HG02642 (cell line): ENCODE measurements around the gene LHX5.

Experiments
- ATAC-seq: cut with Tn5 transposase; IDR thresholded peaks from one replicate; pipeline ENCODE4 v1.9.1; 2021; ENCODE audit warnings: mild to moderate bottlenecking; ENCODE audit not compliant: unreplicated experiment, poor library complexity

LHX5 gene

DNA sequence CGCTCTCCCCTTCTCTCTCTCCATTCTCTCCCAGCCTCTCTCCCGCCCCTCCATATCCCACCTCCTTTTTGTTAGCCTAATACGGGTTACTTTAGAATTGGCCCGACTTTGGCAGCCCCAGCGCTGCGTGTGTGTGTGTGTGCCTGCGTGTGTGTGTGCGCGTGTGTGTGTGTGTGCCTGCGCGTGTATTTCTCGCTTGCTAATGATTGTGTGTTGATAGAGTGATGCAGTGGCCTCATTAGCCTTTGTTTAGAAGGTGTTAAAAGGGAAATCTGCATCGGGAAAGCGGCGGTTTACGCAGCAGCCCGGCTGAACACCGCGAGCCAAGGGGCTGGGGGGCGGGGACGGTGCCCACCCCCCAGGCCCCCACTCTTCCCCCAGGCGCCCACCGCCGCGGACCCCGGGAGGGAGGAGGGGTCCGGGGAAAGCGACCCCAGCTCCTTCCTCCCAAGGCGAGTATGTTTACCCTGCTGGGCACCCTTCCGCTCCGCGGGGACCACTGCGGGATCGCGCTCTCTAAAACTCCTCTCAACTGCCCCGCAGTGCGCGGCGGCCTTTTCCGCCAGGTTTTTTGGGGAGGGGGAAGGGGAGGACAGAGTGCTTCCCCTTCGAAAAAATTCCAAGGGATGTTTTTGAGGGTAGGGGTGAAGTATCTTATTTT, 6.8 kb upstream of the LHX5 start:
- ATAC-seq: no peak

DNA sequence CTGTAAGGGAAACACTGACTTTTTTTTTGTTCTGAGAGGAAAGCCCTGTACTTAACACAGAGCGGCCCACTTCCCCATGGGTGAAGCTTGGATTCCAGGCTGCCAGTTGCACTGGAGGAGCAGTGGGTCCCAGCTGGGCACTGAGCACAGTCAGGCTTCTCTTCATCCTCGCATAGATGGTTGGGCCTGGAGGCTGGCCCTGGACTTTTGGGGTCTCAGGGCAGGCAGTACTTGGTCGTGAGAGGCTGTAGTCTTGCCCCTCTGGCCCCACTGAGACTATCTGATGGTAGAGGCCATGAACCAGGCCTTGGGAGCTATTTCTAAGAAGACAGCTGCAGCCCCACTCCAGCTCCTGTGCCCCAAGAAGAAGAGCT, 6.2 kb upstream of the LHX5 start:
- no peak for ATAC-seq

DNA sequence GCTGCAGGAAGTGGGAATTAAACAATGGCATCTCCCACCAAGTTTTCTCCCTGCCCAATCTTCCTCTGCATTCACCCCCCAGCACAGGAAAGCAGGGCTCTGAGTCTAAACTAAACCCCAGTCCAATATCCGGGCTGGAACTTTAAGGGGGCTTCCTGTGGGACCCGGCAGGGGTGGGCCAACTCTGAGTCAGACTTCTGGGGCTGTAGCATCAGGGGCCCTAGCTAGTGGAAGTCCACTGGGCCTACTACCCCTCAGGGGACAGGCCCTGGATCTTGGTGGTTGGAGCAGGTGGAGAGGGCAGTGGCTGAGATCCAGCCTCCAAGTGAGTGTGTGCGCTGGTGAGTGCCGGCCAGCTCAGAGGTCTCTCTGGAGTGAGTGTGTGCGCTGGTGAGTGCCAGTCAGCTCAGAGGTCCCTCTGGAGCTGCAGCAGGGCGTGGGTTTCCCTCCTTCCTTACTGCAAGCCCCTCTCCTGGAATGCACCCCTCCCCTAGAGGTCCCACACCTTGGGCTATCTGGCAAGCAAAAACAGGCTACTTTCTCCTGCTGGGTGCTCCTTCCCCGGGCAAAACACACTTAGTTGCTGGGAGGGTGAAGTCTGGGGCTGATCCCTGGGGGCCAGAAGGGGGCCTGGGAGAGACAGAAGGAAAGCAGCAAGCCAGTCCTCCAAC, 5.6 kb upstream of the LHX5 start:
- ATAC-seq: no peak

DNA sequence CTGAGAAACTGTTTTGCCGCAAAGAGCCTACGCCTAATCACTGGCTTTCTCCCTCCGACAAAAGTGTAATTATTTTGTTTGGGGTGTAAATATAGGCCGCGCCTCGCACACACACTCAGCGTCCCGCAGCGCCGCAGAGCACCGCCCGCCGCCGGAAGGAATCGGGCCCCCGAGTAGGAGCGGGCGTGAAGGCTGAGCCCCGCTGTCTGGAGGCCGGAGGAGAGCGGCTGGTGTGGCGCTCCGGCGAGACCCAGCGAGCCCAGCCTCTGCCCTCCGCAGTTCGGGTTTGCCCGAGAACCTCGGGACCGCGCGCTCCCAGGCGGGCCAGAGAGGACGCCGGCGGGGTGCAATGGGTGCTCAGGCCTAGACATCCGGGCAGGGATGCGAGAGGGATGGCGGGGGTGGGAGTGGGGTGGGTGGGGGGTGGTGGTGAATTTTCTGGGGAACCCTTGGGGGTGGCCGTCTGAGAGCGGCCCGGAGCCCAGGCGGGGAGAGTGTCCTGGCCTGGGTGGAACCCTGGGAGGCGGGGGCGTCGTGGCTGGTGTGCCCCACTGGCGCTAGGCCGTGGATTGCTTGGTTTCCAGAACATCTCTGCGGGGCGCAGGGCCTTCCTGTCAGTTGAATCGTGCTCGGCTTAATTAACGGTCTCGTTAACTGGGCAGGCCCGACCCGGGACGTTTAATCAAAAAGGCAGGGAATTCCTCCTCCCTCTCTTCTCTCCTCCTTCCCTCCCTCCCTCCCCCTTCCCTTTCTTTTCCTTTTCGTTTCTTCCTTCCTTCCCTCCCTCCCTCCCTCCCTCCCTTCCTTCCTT, 4.7 kb upstream of the LHX5 start:
- no peak for ATAC-seq

DNA sequence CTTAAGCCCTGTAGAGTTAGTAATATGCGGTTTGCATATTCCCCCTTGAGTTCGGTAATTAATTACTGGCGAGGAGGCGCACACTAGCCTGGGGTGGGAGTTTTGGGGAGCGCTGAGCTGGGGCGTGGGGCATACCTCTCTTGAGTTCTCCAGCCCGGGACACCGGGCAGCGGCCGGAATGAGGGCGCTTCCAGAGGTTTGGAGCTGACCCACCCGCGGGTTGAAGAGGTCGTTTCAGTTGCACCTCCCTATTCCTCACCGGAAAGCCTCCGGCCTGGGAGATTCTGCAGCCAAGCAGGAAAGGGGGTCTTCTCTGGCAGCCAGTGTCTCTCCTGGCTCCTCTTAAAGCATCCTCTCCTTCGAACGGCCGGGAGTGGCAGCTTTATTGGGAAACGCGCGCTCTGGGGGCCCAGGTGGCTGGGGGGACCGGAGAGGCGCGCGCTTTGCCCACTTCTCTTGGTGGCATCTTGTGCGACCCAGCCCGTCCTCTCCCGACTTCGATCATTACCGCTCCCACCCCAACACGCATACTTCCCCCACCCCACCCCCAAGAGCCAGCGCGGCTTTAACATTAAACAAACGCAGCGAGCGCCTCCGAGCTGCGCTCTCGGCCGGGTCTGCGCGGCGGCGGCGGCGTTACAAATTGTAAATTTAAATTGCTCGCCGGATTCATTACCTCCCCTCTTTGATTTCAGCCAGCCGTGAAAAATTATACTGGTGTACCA, 3.9 kb upstream of the LHX5 start:
- no peak for ATAC-seq

DNA sequence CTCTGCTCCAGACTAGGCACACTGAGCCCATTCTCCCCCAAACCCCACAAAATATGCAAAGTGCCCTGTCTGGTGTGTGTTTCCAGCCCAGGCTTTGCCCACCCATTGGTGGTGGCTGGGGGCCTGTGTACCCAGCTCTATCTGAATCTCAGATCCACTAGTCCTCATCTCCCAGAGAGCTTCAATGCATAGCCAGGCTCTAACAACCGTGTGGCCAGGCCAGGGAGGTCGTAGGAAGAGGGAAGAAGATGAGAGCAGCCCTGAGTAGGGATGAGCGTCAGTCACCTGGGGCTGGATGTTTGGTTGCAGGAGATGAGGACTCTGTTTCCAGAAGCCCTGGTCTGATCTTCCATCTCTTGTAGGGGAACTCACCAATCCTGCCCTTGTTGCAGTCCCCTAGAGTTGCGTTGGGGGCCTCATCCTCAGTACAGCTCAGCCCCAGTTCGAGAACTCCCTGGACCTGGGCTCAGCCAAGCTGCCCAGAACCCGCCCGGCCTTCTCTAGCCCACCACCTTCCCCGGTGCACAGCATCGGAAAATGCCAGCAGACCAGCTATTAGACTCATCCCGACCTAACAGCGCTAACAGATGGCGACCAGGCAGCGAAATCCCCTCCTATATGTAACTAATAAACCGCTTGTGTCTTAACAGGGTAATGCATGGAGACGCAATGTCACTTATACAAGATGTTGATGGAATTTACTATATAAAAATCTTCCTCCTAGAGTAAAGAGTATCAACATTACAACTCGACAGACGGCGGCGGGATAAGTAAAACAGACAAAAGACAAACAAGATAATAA, 3.2 kb upstream of the LHX5 start:
- no peak for ATAC-seq

DNA sequence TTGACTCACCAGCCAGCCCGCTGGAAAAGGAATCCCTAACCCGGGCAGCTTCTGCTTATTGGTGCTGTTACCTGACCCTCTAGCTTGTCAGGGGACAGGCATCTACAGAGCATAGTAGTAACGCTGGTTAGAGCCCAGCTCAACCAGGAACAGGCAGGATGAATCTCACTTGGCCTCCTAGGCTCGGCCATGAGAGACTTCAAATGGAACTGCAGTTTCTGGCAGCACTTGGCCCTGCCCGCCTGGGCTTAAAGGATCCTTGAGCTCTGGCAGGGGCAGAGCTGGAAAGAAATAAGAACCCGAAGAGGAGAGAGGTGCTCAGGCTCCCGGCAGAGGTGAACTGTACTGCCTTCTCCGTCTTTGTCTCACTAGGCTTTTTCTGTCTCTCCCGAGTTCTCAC, 2.3 kb upstream of the LHX5 start:
- no peak for ATAC-seq

DNA sequence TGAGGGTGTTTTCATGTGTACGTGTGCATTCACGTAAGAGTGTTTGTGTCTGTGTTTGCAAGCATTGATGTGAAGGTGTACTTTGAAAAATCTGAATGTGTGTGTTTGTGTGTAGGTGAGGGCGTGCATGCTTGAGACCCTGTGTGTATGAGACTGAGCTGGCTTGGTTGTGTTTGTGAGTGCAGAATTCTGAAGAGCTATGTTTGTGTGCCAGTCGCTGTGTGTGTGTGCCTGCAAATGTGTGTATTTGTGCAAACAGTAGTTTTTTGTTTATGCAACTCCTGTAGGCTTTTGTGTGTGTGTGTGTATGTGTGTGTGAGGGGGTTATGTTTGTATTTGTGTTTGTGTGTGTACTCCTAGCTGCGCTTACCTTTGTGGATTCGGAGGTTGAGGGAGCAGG, 1.7 kb upstream of the LHX5 start:
- no peak for ATAC-seq

DNA sequence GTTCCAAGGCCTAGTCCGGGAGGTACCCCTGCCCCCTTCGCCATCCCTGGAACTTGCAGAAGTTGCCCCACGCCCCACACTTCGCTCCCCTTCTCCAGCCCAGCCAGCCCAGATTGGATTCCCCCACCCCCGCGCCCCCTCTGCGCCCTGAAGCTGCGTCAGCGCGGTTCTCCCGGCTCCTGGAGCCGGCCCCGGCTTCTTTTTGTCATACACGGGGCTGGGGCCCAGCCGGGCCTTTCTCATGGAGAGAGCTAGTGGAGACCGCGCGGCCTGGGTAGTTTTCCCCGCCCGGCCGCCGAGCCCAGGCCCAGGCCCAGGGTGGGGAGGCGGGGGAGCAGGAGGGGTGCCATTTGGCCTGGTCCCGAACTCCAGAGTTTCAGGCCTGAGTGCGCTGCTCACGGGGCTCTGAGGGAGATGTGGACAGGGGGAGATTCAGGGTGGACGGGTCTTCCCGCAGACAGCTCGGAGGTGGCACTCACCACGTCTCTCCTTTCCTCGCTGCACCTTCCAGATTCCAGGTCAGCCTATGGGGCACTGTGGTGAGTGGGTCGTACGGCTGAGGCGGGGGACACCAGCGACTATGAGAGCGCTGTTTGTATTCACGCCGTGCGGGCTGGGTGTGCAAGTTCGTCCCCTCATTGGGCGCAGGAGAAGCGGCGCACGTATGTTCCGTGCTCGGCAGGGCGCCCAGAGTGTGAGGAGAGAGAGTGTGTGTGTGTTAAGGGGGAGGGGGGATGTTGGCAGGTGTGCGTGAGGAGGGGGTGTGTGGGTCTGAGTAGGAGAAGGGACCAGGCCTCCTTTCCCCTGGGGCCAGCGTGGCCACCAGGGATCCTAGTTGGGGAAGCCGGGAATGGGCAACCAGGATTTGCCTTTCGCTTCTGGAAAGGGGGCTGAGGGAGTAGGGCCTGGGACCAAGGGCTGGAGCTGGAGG, 785 bp upstream of the LHX5 start:
- ATAC-seq: no peak

DNA sequence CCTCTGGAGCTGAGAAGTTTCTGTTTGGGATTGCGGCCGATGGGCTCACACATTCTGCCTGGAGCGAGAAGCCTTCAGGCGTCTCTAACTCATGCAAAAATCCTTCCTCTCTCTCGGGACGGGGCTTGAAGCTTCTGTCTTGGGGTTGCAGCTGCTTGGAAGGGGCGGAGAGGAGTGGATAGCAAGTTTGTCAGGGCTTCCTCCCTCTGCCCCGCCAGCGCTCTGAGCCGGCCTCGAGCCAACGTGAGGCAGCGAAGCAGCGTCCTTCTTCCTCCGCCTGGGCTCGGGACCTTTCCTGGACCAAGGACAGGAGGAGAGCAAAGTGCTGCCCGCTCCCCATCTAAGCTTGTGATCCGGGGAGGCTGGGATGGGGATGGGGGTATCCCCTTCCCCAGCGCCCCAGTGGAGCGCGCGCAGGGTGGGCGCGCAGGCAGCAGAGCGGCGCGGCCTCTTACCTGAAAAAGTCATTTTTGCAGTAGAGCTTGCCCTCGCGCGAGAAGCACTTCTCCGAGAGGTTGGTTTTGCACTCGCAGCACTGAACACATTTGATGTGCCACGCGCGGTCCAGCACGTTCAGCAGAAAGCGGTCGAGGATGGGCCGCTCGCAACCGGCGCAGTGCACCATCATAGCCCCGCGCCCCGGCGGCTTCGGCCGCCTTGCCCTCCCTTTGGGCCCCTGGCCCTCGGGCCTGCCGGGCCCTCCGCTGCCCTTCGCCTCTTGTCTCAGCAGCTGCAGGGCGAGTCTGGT, 626 bp downstream of the LHX5 start:
- no peak for ATAC-seq

DNA sequence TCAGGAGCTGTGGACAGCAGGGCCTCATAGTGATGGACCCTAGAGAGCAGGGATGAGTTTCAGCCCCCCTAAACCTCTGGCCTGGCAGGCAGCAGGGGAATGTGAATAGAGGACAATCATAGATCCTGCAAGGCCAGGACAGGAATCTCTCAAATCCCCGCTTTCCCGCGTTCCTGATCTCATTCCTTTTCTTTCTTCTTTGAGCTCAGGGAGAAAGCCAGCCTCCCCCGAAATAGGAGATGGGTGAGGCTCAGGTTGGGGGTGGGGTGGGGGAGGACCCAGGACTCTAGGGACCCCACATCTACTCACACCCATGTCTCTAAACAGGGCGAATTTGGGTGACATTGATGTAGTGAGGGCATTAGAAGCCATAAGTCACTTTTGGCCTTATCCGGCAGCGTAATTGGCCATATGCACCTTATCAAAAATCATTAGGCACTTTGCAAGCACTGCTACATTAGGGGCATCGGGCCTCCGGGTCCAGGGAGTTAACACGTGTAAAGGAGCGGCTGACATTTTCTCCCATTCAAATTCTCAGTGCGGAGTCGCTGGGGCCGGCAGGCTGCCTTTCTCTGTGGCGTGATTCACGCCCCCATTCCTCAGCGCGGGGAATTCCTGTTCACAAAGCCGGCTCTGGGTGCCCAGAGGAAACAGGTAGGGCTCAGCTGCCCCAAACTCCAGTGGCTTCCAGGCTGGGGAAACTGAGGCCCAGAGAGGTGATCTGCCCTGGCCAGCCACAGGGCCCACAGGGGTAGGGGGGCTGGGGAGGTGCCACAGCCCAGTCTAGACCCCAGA, 1.5 kb downstream of the LHX5 start:
- ATAC-seq: no peak

DNA sequence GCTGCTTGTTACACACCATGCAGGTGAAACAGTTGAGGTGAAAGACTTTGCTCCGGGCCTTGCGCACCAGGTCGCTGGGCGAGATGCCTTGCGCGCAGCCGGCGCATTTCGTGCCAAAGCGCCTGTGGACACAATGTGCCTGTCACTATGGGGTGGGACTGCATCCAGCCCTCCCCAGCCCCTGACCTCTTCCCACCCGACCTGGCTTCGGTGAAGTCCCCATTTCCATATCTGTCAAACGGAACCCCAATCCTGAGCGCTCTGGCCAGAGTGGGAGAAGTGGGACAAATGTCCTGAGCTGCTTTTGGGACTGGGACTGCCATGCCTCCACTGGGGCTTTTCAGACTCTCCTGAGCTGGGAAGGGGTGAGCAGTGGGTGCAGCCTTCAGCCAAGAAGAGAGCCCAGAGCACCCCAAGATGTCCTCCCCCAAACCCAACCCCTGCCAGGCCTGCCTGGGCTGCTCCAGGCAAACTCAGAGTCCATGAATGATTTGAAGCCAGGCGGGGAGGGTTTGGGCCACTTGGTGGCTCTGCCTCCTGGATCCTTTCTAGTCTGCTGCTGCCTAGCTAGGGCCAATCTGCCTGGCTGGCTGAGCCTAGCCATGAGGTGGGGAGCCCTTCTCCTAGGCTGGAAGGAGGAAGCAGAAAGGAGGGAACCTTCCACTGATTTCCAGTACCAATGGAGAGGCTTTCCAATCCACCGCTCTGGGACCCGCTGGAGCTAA, 2.3 kb downstream of the LHX5 start:
- ATAC-seq: no peak

DNA sequence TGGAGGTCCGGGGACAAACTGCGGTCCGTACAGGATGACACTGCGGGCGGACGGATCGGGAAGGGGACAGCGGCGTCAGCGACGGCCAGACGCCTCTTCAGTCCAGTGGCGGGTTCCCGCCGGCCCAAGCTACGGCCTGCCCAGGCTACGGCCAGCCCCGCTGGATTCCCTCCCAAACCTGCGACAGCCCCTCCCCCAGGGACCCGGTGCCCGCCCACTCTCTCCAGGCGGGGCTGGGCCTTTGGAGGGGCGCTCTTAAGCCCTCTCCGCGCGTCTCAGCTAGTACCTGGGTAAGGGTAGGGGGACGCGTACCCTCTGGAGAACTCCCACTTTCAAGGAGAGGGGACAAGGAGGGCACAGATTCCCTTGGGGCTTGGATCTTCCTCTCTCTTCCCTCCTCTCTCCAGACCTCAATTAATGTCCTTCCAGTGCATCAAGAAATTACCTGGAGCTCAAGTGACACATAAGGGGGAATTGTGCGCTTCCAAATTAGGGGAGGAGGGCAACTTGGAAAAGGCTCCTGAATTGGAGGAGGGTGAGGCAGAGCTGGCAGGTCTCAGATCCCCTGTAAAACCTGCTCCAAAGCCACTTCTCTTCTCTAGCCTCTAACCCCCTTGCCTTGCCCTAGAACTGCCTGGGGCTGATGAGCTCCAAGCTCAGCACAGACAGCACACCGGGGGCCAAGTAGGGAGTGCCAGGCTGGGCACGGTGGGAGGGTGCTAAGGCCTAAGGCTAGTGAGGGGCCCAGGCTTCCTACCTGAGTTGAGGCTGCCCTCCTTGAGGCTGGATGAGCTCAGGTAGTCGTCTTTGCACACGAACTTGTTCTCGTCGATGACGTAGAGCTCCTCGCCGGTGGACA, 3.1 kb downstream of the LHX5 start:
- ATAC-seq: no peak

DNA sequence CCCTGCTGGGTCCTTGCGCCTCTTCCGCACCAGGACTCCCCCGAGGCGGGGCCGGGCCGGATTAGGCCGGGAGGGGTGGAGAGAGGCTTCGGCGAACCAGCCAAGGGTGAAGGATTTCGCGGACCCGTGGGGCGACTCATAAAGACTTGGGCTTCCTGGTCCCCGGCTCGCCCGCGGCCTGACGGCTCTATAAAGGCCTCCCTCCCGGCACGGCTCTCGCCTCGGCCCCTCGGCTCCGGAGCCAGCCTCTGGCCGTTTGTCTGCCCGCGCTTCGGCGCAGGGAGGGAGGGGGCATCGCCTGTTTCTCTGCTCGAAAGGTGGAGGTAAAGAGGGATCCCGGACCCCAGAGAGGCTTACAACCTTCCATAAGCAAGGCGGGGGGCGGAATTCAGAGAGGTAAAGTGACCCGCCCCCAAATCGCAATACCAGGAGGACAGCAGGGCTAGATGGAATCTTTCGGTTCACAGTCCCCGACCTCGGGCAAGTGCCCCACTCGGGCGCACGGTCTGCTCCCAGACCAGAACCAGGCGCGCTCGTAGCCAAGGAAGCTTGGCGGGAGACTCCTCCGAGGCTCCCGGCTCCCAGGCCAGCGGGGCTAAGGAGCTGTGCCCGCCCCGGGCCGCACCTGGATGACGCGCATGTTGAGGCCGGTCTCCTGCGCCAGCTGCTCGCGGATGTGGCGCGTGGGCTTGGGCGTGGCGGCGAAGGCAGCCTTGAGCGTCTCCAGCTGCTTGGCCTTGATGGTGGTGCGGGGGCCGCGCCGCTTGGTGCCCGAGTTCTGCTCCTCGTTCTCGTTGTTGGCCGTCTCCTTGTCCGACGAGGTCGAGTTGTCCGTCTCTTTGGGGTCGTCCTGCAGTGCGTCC, 3.9 kb downstream of the LHX5 start:
- no peak for ATAC-seq

DNA sequence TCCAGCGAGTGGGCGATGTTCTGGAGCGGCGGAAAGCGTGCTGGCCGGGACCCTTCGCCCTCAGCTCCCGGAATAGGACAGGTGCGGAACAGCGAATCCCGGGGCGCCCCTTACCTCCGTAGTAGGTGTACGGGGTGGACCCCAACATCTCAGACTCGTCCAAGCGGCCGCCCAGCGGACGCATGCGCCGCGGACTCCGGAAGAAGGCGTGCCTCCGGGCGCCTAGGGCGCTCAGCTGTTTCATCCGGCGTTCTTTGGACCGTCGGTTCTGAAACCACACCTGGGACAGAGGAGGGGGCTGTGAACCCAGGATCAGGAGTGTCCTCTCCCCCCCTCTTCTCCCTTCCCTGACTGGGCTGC, 4.5 kb downstream of the LHX5 start:
- no peak for ATAC-seq
